Mammary epithelial cell (primary cell): ENCODE results near the gene GIMAP6.

Experiments used
- EZH2 ChIP-seq: IDR thresholded peaks from 2 replicates; pipeline ENCODE4 v1.6.1; 2012; ENCODE audit warnings: low read length, inconsistent platforms, borderline replicate concordance
- TF ChIP-seq, protein P1 (sequence below), 2 donors: IDR thresholded peaks in 1 of 2; conservative IDR thresholded peaks in 1 of 2; 2 replicates each; pipeline ENCODE4 v1.5.1; 2011 to 2012; ENCODE audit warnings: inconsistent platforms in 2 of 2, low read length in 2 of 2, mild to moderate bottlenecking in 2 of 2, control low read depth in 1 of 2, low read depth in 1 of 2; ENCODE audit not compliant: insufficient read depth in 1 of 2; ENCODE audit errors: extremely low read depth in 1 of 2

DNA sequence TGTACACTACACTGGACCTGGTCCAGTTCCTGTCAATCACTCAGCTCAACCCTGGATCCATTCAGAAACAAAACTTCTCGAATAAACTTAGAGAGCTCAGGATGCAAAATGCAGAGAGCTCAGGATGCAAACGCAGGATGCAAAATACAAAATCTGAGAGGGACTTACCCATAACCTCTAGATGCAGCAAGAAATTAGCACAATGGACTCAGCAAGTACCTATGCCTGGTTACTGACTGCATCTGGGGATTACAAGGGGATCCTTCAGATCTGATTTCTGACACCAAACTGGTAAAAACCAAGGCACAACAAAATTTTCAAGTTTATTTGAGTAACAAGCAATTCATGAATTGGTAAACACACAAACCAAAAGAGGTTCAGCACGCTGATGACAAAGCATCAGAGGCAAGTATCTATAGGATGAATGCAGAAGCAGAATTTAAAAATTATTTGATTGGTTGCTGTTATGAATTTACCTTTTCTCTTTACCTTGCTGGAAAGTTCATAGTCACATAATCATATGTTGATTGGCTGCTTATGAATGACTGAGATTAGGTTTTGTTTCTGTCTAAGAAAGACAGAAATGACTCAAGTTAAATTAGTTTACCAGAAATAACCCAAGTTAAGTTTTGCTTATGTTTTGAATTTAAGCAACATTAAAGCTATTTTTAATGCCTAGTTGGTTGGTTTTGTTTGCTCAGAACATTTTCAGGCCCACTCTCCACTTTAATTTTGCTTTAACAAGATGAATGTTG lies 11.4 kb downstream of the GIMAP6 start:
- TF ChIP-seq, protein P1, sequence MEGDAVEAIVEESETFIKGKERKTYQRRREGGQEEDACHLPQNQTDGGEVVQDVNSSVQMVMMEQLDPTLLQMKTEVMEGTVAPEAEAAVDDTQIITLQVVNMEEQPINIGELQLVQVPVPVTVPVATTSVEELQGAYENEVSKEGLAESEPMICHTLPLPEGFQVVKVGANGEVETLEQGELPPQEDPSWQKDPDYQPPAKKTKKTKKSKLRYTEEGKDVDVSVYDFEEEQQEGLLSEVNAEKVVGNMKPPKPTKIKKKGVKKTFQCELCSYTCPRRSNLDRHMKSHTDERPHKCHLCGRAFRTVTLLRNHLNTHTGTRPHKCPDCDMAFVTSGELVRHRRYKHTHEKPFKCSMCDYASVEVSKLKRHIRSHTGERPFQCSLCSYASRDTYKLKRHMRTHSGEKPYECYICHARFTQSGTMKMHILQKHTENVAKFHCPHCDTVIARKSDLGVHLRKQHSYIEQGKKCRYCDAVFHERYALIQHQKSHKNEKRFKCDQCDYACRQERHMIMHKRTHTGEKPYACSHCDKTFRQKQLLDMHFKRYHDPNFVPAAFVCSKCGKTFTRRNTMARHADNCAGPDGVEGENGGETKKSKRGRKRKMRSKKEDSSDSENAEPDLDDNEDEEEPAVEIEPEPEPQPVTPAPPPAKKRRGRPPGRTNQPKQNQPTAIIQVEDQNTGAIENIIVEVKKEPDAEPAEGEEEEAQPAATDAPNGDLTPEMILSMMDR (conservative IDR thresholded peaks at IDR 0.05 in 1 of 2, IDR thresholded peaks at IDR 0.05 in 1 of 2; ENCODE audit: extremely low read depth in 1 of 2, insufficient read depth in 1 of 2, low read depth in 1 of 2, low read length in 2 of 2) = no peak
- TF ChIP-seq EZH2 = no peak
